Motor neuron (in vitro differentiated cells): ENCODE data around the gene TEX19. TPM values are rescaled to one million over a fixed set of nuclear protein-coding genes. Genes with fewer than 3 reads are reported as not detected.

Source experiments
- ATAC-seq, 8 experiments: fragments of 200-7000 bp; cut with Tn5 transposase; replicated peaks in 6 of 8; 2 replicates each; pipeline ENCODE4 v1.8.0; 2021; ENCODE audit warnings: mild to moderate bottlenecking in 8 of 8, moderate library complexity in 8 of 8
- H3K27ac ChIP-seq, 2 donors: fragments of 250-450 bp; sonication (Bioruptor Pico); 2 replicates each; pipeline ENCODE4 v1.9.0; 2021; ENCODE audit warnings: antibody characterized with exemption in 2 of 2, mild to moderate bottlenecking in 2 of 2, moderate library complexity in 1 of 2
- H3K4me1 ChIP-seq, 2 donors: fragments of 250-450 bp; sonication (Bioruptor Pico); replicated peaks in 1 of 2; 2 replicates each; pipeline ENCODE4 v1.6.1; 2021; ENCODE audit warnings: antibody characterized with exemption in 2 of 2, mild to moderate bottlenecking in 2 of 2, moderate library complexity in 1 of 2
- H3K4me3 ChIP-seq, 5 donors: fragments of 250-450 bp; sonication (Bioruptor Pico); 2 replicates each; pipeline ENCODE4 v1.9.0; 2021; ENCODE audit warnings: antibody characterized with exemption in 5 of 5, mild to moderate bottlenecking in 5 of 5, moderate library complexity in 4 of 5
- WGBS, 10 experiments: fragments of 450-650 bp; shearing (Covaris generic); methylation state at CpG; one replicate each; pipeline ENCODE4 v1.0.0; 2022; 5-methylcytosine and 5-hydroxymethylcytosine counted together
- in situ Hi-C, 9 experiments: fragments of 400-800 bp; cut with MboI; loops; one replicate each; pipeline ENCODE4 v1.15.0; 2021; ENCODE audit warnings: low sequenced_read_pairs in 9 of 9, low pct_unique_long_range_greater_than_20kb in 2 of 9; ENCODE audit not compliant: unreplicated experiment in 9 of 9
- total RNA-seq, 8 experiments: library from RNA; unstranded; fragments of 300-600 nt; gene quantifications; 2 replicates each; pipeline versions ENCODE4 v1.2.3 to v1.2.4, GENCODE V29; 2022

TEX19 gene
- total RNA-seq, 8 experiments from 2014 or later, result 0.14 to 0.63 (median 0.25) TPM; not detected in 3

DNA sequence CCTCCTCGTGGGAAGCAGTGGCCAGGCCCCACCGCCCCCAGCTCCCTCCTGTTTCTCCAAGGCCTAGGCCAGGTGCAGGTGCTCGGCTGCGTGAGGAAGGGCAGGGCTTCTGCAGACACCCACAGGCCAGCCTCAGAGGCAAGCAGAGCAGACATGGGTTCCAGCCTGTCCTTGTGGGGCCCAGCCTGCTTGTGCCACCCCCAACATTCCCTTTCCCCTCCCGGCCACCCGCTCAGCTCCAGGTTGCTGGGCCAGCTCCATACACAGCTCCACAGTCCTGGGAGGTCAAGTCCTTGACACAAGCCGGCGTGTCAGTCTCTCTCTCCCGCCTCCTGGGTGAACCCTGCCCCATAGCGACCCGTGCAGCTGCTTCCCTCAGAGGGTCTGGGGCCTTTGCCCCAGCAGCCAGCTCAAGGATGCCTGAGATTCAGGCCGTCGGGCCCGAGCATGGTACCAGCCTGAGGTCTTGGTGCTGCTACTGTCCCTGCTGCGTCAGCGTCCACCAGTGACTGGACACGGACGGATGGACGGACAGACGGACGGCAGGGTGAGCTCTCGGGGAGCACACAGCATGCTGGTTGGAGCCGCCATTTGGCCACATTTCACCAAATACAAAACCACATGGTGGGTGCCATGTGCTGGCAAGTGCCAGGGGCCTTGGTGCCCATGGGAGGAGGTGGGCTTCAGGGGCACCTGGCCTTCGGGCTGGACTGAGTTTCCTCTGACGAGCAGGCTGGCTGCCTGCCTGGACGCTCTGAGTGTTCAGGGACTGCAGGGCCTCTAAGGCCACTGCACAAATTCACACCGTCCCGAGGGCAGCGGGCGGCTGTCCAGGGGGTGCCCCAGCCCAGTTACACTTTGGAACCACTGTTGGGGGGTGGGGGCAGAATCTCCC is 33.5 kb upstream of the TEX19 start:
- Histone ChIP-seq H3K4me3 (no peak overlapping the region), H3K27ac (peak overlapping the region in 1 of 2 donors; percentile 21), H3K4me1 (peaks cover 48 to 52% of the 10 kb centered on the region in 2 donors)
- ATAC-seq, result no peak
- in situ Hi-C loops, result no loop called here
- 80 to 100% (median 86%) methylated on average over 1 to 8 of the region's 30 CpGs; no CpG with 5 or more reads in 5 of the 10 experiments for WGBS, 10 experiments

DNA sequence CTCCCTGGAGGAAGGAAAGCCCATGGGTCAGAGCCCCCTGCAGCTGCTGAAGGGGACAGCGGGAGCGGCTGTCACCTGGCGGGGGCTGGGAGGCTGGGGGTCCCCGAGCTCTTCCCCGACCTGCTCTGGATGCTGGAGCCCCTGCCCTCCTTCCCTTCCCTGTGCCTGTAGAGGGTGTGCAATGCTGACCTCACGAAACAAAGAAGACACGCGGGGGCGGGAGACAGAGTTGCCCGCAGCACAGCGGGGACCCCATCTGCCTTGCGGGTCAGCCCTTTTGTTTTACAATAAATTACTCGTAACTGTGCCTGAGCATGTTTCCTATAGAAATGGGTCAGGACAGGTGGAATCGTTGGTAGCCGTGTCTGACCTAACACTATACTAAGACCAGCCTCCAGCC is 31.8 kb upstream of the TEX19 start:
- in situ Hi-C loops, result no loop called here
- Histone ChIP-seq H3K27ac (no peak overlapping the region), H3K4me1 (peaks cover 50 to 52% of the 10 kb centered on the region in 2 donors), H3K4me3 (no peak overlapping the region)
- WGBS, 10 experiments, result 0 to 100% (median 20%) methylated on average over 1 to 3 of the region's 15 CpGs; no CpG with 5 or more reads in 6 of the 10 experiments
- ATAC-seq, result peak in 5 of 8 experiments; percentile 7 to 41 (median 27)

DNA sequence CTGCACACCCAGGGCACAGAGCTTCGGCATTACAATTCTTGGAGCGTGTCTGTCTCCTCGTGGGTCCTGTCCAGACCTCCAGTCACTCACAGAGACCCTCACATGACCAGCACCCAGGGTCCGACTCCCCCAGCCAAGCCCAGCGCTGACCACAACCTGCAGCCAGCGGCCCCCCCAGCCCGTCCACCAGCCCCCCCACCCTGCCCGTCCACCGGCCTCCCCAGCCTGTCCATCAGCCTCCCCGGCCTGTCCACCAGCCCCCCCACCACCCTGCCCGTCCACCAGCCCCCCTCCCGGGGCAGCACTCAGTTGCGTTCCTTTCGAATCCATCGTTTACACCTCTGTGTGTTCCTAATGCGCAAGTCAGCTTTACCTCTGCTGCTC is 31.3 kb upstream of the TEX19 start:
- WGBS, 10 experiments, result no CpG with 5 or more reads among the region's 16 CpGs
- no peak overlapping the region for H3K27ac ChIP-seq
- H3K4me3 ChIP-seq, result no peak overlapping the region
- H3K4me1 ChIP-seq, result peaks cover 54 to 57% of the 10 kb centered on the region in 2 donors
- no peak for ATAC-seq
- in situ Hi-C loops, result no loop called here

GRCh38 chr17:82328141-82328993 is 30.7 kb upstream of the TEX19 start:
- Histone ChIP-seq H3K4me1 (peaks cover 60 to 63% of the 10 kb centered on the region in 2 donors), H3K27ac (peak overlapping the region in 1 of 2 donors; percentile 23), H3K4me3 (no peak overlapping the region)
- WGBS, 10 experiments, result 53 to 86% (median 75%) methylated on average over 4 to 13 of the region's 28 CpGs; no CpG with 5 or more reads in 4 of the 10 experiments
- ATAC-seq, result peak in 5 of 8 experiments; percentile 17 to 54 (median 42)
- in situ Hi-C loops, result no loop called here

DNA sequence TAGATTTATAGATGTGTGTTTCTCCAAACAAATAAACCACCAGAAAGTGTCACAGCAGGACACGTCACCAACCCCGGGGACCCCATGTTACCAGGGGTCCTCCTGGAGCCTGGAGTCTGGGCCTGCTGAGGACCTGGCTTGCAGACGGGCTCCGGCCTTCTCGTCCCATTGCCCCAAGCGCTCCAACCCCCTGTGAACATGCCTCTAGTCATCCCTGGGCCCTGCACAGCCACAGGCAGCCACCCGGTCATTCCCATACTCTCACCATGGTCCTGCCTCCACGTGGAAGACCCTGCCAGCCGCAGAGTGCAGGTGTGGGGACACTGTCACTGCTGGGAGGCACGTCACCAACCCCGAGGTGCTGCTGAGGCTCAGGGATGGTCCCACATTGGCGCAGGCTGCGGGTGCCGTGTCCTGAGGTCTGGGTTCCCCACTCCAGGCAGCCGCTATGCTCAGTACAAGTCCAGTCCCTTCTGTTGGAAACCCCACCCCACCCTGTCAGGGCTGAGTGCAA is 30.0 kb upstream of the TEX19 start:
- WGBS, 10 experiments, result 65 to 95% (median 80%) methylated on average over 1 to 4 of the region's 15 CpGs; no CpG with 5 or more reads in 7 of the 10 experiments
- H3K4me3 ChIP-seq, result no peak overlapping the region
- in situ Hi-C loops, result no loop called here
- no peak overlapping the region for H3K27ac ChIP-seq
- H3K4me1 ChIP-seq, result peaks cover 65 to 70% of the 10 kb centered on the region in 2 donors
- peak in 4 of 8 experiments; percentile 2 to 42 (median 21) for ATAC-seq

DNA sequence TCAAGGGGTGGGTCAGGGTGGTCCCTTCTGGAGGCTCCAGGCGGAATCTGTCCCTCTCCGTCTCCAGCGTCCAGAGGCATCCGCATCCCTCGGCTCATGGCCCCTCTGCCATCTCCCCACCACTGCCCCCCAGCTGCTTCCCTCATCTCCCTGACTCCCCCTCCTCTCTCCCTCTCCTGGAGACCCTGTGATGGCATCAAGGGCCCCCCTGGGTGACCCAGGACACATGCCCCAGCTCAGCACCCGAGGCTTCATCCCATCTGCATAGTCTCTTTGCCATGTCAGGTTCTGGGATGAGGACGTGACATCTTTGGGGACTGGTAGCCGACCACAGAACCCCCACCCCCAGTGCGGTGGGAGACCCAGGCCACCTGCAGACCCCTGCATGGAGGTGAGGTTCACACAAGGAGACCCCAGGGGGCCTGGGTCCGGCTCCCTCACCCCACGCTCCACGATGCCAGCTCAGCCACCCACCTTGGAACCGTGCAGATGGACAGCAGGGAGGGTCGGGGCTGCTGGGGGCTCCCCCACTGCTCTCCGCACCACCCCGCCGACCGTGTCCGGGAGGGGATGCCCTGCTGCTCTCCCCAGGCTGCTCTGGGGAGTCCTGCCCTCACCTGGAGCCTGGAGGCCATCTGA is 29.2 kb upstream of the TEX19 start:
- Histone ChIP-seq H3K4me3 (no peak overlapping the region), H3K27ac (no peak overlapping the region), H3K4me1 (peaks cover 62 to 72% of the 10 kb centered on the region in 2 donors)
- in situ Hi-C loops, result no loop called here
- no peak for ATAC-seq
- WGBS, 10 experiments, result 50% methylated on average over 2 of the region's 19 CpGs; no CpG with 5 or more reads in 9 of the 10 experiments

- H3K27ac ChIP-seq, result no peak overlapping the region
- ATAC-seq, result peak; percentile 5 to 74 (median 47)
- in situ Hi-C loops, result no loop called here
- peaks cover 55 to 66% of the 10 kb centered on the region in 2 donors for H3K4me1 ChIP-seq
- H3K4me3 ChIP-seq, result no peak overlapping the region
- 33 to 73% (median 50%) methylated on average over 2 to 8 of the region's 28 CpGs; no CpG with 5 or more reads in 7 of the 10 experiments for WGBS, 10 experiments
These were observed 28.5 kb upstream of the TEX19 start for GRCh38 chr17:82330322-82331239.

DNA sequence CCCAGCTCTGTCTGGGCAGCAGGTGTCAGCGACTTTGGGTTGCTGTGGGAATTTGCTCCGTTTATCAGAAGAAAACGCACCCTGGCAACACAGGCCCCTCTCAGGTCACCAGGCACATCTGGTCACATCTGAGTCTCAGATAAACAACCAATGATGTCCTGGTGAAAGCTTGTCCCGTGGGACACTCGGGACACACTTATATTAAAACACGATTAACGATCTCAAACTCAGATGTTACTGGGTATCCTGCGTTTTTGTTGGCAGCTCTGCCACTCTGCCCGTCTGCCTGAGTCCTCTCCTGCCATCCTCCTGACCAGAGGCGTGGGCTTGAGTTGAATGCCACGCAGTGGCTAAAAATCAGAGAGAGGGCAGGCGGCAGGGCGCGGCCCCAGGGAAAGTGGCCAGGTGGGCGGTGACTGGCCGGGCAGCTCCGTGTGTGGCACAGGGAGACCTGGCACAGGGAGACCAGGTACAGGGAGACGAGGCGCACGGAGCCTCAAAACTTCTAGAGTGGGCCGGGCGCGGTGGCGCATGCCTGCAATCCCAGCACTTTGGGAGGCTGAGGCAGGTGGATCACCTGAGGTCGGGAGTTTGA is 27.6 kb upstream of the TEX19 start:
- WGBS, 10 experiments, result 47 to 100% (median 84%) methylated on average over 1 to 10 of the region's 25 CpGs; no CpG with 5 or more reads in 5 of the 10 experiments
- Histone ChIP-seq H3K4me3 (no peak overlapping the region), H3K27ac (no peak overlapping the region), H3K4me1 (peaks cover 55 to 71% of the 10 kb centered on the region in 2 donors)
- in situ Hi-C loops, result no loop called here
- no peak for ATAC-seq

DNA sequence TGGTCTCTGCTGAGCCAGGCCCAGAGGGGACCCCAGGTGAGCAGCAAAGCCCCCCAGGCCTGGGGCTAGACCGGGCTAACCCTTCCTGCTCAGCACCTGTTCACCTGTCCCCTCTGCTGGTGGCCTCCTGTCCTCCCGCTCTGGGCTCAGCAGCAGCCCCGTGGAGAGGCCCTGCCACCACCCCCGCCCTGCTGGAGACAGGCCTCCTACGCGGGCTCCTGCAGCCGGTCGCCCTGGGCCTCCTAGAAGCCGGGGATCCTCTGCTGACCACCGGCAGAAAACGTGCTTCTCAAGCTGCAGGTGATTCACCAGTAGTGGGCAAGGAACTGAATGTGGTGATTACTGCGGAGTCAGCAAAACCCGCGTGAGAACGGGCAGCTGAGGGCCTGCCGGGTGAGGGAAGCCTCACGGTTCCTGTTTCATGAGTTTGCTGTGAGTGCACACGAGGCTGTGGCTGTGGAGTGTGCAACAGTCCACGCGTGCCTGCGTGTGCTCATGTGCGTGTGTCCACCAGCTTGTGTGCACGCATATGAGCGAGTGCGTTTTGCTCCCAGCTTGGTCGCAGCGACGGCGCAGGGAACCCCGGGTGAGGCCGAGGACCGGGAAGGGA is 26.3 kb upstream of the TEX19 start:
- 7 to 27% (median 11%) methylated on average over 2 to 16 of the region's 32 CpGs; no CpG with 5 or more reads in 5 of the 10 experiments for WGBS, 10 experiments
- H3K4me1 ChIP-seq, result peaks cover 47 to 64% of the 10 kb centered on the region in 2 donors
- no peak overlapping the region for H3K27ac ChIP-seq
- in situ Hi-C loops, result no loop called here
- H3K4me3 ChIP-seq, result no peak overlapping the region
- ATAC-seq, result peak in 7 of 8 experiments; percentile 1 to 23 (median 5)

GRCh38 chr17:82333279-82334171 is 25.5 kb upstream of the TEX19 start, which contains the start of gene SECTM1:
Gene SECTM1, minus strand, starts transcription at chr17:82333766. Its CDS starts 6,526 bp downstream, at chr17:82327240.
- in situ Hi-C loops, result no loop called here
- Histone ChIP-seq H3K4me3 (no peak within 1 kb of the TSS), H3K4me1 (peaks cover 40 to 57% of the 10 kb centered on the region in 2 donors), H3K27ac (no peak within 1 kb of the TSS)
- 0 to 19% (median 6%) methylated on average over 2 to 27 of the region's 90 CpGs; no CpG with 5 or more reads in 6 of the 10 experiments for WGBS, 10 experiments
- peak in 7 of 8 experiments; percentile 23 to 57 (median 32) for ATAC-seq
